ENCODE results near the gene NNT.
A peak's percentile ranks its signal among the peaks of the same experiment; 100 is the strongest.
"Not testable (repeated sequence)": the region's sequence is repeated elsewhere in the genome, so short reads cannot be mapped to it uniquely, and the experiment has no call there.

The NNT gene

GRCh38 chr5:43571237-43571636 is 31.7 kb upstream of the NNT start:
- H3K4me3 ChIP-seq (ENCODE audit: low read depth, low read length): no peak overlapping the region
- TF ChIP-seq CTCF (conservative IDR thresholded peaks at IDR 0.05; ENCODE audit: low read depth, low read length): no peak
- no peak for DNase-seq (ENCODE audit: low read depth)

- H3K4me3 ChIP-seq (ENCODE audit: low read depth, low read length): no peak overlapping the region
- TF ChIP-seq CTCF (conservative IDR thresholded peaks at IDR 0.05; ENCODE audit: low read depth, low read length): no peak
- peak; percentile 40 for DNase-seq (ENCODE audit: low read depth)
Observed at GRCh38 chr5:43572357-43572756, 30.6 kb upstream of the NNT start.

- no peak for TF ChIP-seq CTCF (conservative IDR thresholded peaks at IDR 0.05; ENCODE audit: low read depth, low read length)
- no peak overlapping the region for H3K4me3 ChIP-seq (ENCODE audit: low read depth, low read length)
- peak; percentile 75 for DNase-seq (ENCODE audit: low read depth)
Observed at GRCh38 chr5:43573058-43573457, 29.9 kb upstream of the NNT start.

GRCh38 chr5:43580402-43581210 is 22.4 kb upstream of the NNT start:
- DNase-seq (ENCODE audit: low read depth): not testable (repeated sequence)

GRCh38 chr5:43581398-43581797 is 21.6 kb upstream of the NNT start:
- no peak for DNase-seq (ENCODE audit: low read depth)
- TF ChIP-seq CTCF (conservative IDR thresholded peaks at IDR 0.05; ENCODE audit: low read depth, low read length): no peak
- no peak overlapping the region for H3K4me3 ChIP-seq (ENCODE audit: low read depth, low read length)

More at GRCh38 chr5:43580402-43581210, 22.4 kb upstream of the NNT start:
- H3K4me3 ChIP-seq (ENCODE audit: low read depth, low read length): not testable (repeated sequence)

GRCh38 chr5:43582082-43583005 is 20.6 kb upstream of the NNT start:
- DNase-seq (ENCODE audit: low read depth): no peak
- TF ChIP-seq CTCF (conservative IDR thresholded peaks at IDR 0.05; ENCODE audit: low read depth, low read length): no peak
- H3K4me3 ChIP-seq (ENCODE audit: low read depth, low read length): no peak overlapping the region

GRCh38 chr5:43583724-43584123 is 19.3 kb upstream of the NNT start:
- no peak overlapping the region for H3K4me3 ChIP-seq (ENCODE audit: low read depth, low read length)
- TF ChIP-seq CTCF (conservative IDR thresholded peaks at IDR 0.05; ENCODE audit: low read depth, low read length): no peak
- DNase-seq (ENCODE audit: low read depth): no peak

Data from choroid plexus epithelial cell (primary cell).